GM19240 (cell line): Measurements from ENCODE around the gene LRRC15.

ENCODE experiments used
- DNase-seq: peaks from one replicate; pipeline ENCODE4 v3.0.0; 2011; ENCODE audit warnings: low spot score; ENCODE audit not compliant: insufficient read length

LRRC15 gene

DNA sequence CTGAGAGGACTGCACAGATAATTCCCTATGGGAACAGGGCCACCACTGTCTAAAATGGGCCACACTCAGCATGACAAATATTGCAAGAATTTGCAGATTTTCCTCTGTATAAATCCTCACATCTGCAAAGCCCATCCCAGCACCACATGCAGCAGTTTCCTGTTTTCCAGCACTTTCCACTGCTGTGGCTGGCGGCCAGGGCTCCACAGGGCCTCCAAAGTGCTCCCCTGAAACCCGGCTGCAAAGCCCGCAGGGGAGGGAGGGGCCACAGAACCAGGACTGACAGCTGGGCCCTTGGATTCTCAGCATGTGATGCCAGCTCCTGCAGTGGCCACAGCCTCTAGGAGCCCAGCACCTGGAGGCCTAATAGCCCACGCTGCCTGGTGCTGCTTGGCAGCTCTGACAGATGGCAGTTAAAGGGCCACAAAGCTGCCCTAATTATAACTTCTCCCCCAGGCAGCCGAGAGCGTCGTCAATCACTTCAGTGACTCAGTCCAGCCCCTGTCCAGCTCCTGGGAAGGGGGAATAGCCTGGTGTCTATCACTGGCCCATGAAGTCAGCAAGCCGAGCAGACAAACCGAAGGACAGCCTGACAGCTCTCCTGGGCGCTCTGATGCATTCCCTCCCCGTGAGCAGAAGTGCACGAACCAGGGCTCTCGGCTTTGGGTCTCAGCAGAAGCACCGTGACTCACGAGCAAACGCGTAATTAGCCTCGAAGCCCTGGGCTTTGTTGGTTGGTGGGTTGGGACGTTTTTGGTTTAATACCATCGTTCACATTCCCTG is 4.7 kb downstream of the LRRC15 start:
- DNase-seq = no peak

DNA sequence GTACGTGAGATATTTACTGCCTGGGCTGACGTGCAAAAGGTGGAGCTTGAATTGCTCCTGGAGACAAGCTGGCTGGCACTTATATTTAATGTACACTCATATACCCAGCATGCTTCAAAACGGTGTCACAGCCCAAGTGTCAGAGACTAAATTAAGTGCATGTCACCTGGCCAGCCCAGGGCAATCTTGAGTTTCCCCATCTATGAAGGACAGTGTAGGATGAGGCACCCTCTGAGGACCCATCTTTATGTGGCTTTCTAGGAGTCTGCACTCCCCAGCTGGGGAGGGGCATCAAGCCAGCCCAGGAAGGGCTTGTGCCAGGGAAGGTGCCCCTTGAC is 5.3 kb downstream of the LRRC15 start:
- DNase-seq = no peak

DNA sequence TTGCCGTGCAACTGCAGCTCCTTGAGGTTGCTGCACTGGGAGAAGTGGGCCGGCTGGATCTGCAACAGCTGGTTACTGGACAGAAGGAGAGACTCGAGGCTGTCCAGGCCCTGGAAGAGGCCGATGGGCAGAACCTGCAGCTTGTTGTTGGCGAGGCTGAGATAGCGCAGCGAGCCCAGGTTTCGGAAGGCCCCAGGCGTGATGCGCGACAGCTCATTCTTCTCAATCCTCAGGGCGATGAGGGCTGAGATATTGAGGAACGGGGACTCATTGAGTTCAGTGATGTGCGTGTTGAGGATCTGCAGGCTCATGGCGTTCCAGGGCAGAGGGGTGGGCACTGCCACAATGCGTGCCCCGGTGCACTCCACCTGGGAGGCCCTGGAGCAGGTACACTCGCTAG is 9.0 kb downstream of the LRRC15 start:
- no peak for DNase-seq

DNA sequence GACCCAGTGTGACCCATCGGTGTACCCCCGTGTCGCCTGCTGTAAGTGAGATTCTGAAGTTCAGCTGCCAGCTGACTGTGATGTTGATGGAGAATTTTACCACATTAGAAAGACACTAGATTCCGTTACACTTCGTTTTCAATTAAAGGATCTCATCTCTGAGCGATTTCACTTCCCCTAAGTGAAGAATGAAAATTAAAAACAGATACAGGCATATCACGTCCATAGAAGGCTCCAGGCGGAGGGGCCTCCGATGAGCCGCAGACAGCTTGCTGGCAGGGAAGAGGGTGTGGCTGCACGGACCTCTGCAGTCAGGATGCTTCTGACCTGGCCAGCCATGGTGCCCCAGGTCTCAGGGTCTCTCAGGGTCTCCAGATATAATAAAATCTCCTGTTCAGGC is 11.9 kb downstream of the LRRC15 start:
- DNase-seq = no peak

DNA sequence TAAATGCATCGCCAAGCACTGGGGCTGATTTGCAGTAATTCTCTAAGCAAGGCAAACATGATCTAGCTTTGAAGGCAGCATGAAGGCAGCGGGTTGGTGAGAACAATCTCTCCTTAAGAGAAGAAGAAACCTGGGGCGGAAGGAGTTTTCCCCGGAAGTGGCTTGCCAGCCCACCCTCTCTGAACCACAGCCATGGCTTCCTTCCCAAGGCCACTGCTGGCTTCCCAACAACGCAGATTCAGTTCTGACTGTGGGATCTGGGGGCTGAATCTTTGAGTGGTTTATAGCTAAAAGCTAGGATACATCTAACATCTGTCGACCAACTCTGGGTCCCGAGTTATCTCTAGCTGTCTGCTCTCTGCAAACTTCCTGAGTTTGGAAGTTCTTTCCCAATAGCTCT is 14.2 kb downstream of the LRRC15 start:
- no peak for DNase-seq

DNA sequence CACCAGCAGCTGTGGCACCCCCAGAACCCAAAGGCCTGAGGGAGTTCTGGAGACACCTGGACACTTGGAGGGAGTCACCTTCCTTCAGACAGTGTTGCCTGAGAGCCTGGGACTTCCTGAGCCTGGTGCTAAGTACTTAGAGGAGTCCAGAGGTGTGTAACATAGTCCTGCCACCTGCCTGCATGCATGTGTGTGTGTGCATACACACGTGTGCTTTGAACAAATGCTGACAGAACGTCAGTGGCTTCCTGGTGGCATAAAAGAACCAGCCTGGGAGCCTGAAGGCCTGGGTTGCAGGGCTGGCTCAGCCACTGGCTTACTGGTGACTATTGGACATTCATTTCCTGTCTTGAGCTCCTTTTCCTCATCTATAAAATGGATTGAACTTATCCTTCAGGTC is 15.2 kb downstream of the LRRC15 start:
- DNase-seq = no peak

DNA sequence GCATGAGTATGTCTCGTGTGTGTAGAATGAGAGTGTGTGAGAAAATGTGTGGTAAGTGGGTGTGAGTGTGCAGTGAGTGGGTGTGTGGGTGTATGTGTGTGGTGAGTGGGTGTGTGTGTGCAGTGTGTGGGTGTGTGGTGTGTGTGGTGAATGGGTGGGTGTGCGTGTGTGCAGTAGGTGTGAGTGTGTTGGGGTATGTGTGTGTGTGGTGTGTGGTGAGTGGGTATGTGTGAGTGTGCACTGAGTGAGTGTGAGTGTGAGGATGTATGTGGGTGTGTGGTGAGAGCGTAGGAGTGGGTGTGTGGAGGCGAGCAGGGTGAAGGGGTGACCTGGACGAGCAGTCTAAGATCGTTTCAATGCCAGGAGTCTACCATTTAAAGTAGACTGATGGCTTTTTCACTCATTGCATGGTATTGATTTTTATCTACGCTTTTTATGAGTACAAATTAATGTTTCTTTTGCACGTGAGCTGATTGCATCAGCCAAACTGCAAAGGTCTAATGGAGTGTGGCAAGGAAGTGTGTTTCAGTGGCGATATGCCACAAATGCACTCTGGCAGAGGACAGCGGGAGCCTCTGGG is 16.8 kb downstream of the LRRC15 start:
- DNase-seq = no peak

DNA sequence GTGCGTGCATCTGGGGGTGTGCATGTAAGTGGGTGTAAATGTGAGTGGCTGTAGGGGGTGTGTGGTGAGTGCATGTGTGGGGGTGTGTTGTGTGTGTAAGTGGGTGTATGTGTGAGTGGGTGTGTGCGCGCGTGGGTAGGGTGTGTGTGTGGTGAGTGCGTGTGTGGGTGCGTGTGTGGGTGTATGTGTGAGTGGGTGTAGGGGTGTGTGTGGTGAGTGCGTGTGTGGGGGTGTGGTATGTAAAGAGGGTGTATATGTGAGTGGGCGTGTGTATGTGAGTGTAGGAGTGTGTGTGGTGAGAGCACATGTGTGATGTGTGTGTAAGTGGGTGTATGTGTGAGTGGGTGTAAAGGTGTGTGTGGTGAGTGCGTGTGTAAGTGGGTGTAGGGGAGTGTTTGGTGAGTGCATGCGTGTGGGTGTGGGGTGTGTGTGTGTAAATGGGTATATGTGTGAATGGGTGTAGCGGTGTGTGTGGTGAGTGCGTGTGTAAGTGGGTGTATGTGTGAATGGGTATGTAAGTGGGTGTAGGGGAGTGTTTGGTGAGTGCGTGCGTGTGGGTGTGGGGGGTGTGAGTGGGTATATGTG is 17.5 kb downstream of the LRRC15 start:
- DNase-seq = no peak

DNA sequence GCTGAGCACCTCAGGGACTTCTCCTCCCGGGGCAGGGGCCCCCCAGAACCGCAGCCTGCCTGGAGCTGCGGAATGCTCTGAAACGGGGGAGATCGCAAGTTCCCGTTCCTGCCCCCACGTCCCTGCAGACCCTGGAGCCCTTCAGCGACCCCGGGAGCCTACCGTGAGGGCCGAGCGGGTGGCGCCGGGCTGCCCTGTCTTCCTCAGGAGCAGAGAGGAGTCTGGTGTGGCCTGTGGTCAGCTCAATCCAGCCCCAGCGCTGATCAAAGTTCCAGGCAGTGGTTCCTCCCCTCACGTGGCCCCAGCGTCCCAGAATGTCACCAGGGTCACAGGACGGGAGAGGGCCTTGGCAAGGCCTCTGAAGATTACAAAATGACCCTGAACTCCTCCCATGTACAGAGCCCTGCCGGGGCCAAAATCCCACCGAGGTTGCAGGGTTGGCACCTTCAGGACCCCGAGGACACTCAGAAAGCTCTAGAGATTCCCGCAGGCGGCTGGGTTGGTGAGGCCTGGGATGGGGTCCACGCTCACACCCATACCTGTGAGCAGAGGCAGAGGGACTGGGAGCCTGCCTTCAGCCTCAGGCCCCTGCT is 18.4 kb downstream of the LRRC15 start, which contains the start of gene CPN2:
Gene CPN2 (minus strand): TSS at position 249 of the 593 bp plus-strand sequence. CDS start 8,626 bp downstream, outside the sequence.
- no peak for DNase-seq

DNA sequence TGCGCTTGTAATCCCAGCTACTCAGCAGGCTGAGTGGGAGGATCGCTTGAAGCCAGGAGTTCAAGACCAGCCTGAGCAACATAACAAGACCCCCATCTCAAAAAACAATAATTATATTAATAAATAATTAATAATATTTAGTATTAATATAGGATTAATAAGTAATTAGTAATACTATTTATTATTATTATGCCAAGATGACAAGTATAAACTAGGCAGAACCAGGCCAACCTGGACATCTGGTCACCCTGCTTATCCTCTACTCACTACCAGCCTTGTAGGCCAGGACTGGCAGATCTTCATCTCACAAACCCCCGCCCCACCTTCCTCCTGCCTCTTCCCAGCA is 18.8 kb downstream of the LRRC15 start:
- no peak for DNase-seq

DNA sequence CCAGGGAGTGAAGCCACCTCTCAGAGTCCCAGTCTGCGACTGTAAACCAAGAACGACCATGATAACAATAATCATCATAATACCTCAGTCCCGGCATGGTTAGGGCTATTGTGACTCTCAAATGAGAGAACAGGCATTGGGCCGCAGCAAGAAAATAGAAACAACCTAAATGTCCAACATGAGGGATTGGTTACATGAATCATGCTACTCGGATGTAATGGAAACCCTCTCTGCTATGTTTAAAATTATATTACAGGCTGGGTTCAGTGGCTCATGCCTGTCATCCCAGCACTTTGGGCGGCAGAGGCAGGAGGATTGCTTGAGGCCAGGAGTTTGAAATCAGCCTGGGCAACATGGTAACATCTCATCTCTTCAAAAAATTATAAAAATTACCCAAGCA is 21.2 kb downstream of the LRRC15 start:
- no peak for DNase-seq

DNA sequence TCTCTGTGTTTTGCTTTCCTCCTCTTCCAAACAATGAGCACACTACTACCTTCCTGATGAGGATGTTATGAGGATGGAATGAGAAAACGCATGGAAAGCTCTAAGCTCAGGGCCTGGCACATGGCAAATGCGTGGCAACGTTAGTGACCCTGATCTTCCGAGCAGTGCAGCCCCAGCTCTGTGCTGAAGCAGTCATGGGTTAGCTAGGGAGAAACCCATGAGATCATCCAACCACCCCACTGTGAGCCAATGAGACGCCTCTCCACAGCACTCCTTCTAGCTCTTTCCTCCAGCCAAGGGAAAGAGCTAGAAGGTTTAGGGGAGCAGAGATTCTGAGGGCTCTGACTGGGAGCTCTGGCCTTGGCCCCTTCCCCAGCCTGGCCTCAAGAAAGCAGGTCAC is 22.9 kb downstream of the LRRC15 start:
- DNase-seq = no peak

DNA sequence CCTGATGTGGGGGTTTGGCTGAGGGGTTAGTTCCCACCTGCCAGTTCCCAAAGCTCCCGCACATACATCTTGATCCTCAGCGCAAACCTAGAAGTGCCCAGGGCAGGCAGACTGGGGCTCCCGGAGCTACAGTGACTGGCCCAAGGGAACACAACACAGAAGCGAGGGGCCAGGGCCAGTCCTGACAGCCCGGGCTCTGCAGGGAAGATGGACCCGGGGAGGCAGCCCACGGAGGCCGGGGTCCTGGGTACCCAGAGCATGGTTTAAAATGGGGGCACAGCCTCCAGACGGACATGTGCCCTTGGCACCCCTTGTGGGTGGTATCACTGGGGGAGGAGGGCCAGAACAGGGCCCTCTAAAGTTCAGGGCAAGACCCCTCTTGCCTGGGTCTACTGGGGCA is 23.5 kb downstream of the LRRC15 start:
- DNase-seq = no peak

DNA sequence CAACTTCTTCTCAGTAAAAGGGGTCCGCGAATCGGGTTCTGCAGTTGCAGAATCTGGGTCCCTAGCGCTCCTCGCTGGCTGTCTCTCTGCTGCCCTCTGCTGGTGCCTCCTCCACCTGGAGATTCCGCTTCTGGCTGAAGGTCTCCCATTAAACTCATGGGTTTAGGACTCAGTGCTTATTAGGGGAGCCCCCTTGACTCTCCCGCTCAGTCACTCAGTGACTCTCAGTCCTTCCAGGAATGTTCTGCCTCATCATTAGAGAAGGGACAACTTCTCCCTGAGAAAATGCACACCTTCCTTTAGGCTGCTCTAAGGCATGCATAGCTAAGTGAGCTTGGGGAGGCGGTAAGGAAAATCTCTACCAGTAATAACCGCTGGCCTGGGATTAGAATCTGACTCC is 25.5 kb downstream of the LRRC15 start:
- DNase-seq = peak; percentile 90

DNA sequence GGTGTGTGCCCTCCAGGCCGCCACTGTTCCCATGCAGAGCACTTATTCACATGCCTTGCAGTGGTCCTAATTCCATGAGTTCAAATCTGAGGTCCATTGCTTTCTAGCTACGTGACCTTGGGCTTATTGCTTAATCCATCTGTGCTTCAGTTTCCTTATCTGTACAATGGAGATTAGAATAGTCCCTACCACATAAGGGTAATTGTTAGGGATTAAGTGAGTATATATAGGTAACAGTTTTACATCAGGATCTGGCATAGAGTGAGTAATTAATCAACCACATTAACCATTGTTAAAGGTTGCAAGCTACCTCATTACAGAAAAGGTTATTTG is 26.0 kb downstream of the LRRC15 start:
- no peak for DNase-seq

DNA sequence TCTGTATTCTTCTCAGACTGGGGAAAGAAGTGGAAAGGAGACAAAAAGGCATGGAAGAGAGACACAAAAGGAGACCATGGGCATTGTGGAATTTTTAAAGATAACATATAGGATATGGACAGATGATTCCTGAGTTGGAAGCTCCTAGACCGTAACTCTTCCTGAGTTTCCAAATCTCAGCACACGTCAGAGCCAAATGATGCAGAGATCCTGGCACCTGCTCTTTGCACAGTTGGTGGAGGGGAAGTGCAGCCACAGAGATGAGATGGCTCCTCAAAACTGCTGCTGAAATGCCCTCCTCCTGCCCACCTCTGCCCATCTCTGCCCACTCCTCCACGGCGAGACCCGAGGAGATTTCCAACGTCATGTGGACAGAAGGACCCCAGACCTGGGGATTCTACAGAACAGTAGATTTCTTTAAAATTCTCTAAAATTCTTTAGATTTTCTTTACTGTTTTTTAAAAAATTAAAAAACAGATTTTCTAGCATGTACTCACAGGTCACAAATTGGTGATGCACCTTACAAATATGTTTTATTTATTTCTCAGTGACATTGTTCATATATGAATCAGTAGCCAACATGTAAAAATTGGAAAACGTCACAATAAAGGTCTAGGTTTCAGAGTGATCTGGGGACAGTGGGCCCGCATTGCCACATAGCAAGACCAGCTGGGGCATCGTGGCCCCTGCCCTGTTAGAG is 26.5 kb downstream of the LRRC15 start:
- DNase-seq = no peak

DNA sequence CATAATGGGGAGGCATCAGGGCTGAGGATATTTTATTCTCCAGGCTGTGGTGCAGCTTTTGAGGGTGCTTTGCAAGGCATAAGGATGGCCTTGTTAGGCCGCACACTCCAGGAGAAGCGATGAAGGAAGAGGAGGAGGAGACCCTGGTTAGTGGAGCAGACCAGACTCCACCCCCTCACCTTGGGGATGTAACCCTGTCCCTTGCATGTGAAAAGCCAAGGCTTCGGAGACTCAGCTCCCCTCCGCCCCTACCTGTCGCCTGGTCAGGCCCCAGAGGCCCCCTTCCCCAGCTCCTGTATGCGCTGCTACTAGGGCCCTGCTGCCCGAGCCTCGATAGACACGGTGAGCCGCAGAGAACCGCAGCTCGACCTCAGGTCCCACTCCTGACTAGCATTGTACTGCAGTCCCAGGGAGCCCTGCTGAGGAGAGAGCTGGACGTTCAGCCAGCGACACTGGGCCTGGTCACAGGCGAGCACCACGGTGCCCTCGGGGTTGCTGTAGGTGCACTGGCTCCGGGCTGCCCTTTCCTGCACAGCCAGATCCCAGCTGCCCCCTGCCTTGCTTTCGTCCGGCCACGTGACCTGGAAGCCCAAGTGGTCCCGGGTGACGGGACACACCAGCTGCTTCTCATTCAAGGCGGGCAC is 28.7 kb downstream of the LRRC15 start:
- no peak for DNase-seq

DNA sequence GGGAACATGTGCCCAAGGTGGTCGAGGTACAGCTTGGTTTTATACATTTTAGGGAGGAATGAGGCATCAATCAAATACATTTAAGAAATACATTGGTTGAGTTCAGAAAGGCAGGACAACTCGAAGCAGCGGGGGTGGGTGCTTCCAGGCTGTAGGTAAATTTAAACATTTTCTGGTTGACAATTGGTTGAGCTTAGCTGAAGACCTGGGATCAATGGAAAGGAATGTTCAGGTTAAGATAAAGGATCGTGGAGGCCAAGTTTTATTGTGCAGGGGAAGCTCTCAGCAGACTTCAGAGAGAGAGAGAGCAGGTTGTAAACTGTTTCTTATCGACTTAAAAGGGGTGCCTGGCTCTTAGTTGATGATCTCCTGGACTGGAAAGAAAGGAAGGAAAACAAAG is 29.7 kb downstream of the LRRC15 start:
- DNase-seq = no peak

DNA sequence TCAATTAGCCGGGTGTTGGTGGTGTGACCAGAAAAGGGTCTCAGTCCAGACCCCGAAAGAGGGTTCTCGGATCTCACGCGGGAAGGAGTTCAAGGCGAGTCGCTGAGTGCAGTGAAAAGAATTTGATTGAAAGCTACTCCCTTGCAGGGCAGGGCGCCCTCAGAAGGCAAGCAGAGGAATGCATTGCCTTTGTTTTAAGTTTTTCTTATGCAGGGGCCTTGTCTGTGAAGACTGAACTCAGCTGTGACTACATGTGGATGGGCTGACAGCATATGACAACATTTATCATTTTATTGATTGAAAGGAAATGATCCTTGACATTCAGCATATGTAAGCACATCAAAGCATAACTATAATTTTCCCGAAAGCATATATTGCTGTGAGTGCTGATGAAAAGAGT is 30.2 kb downstream of the LRRC15 start:
- DNase-seq = no peak

DNA sequence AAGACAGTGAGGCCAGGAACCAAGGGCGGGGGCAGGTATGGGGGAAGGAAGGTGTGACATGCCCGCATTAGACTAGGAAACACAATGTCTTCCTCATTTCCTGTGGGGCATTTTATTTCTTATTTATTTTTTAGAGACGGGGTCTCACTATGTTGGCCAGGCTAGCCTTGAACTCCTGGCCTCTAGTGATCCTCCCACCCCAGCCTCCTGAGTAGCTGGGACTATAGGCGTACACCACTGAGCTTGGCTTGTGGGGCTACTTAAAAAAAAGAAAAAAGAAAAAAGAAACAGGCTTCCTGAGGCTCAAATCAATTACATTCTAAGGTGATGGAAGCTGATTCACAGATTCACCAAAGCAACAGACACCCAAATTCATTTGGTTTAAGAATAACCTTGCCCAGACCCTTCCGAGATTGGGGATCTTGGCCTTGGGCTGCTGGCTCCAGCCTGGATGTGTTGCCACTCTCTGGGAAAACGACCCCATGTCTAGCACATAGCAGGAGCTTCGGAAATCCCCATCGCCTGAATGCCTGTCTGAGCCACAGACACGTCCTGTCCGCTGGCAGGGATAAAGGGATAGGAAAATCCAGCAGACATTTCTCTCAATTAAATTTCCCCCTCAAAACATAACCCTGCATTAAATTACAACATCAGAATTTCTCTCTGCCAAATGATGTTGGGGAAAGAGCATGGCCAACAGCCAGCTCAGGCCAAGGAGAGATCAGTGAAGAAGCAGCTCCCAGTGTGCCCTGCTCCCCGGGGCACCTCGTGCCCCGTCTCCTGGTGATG is 31.4 kb downstream of the LRRC15 start:
- DNase-seq = no peak
